KMS-11 (cell line): ENCODE measurements around the gene POU6F2.

Experiments
- H2AFZ ChIP-seq: fragments of 200-600 bp; sonication (generic); 2 replicates; pipeline ENCODE4 v1.6.1; 2016; ENCODE audit warnings: antibody characterized with exemption, mixed run types, low read depth
- H3K27ac ChIP-seq: fragments of 200-600 bp; sonication (generic); 2 replicates; pipeline ENCODE4 v1.6.1; 2016; ENCODE audit warnings: mild to moderate bottlenecking, mixed run types
- H3K27me3 ChIP-seq: fragments of 200-600 bp; sonication (generic); 2 replicates; pipeline ENCODE4 v1.6.1; 2017; ENCODE audit warnings: mild to moderate bottlenecking, low read depth, mixed run types, moderate library complexity; ENCODE audit not compliant: insufficient read depth
- H3K36me3 ChIP-seq: fragments of 200-600 bp; sonication (generic); 2 replicates; pipeline ENCODE4 v1.6.1; 2017; ENCODE audit warnings: mild to moderate bottlenecking, mixed run types; ENCODE audit not compliant: insufficient read depth
- H3K4me1 ChIP-seq: fragments of 200-600 bp; sonication (generic); 2 replicates; pipeline ENCODE4 v1.6.1; 2016; ENCODE audit warnings: mild to moderate bottlenecking, low read depth, mixed run types; ENCODE audit not compliant: poor library complexity, severe bottlenecking
- H3K4me2 ChIP-seq: fragments of 200-600 bp; sonication (generic); 2 replicates; pipeline ENCODE4 v1.7.0; 2016; ENCODE audit warnings: mild to moderate bottlenecking, mixed run types
- H3K4me3 ChIP-seq: fragments of 200-600 bp; sonication (generic); IDR thresholded peaks from 2 replicates; pipeline ENCODE4 v1.6.1; 2017; ENCODE audit warnings: low read depth, low read length, mixed read lengths; ENCODE audit not compliant: insufficient read depth
- H3K79me2 ChIP-seq: fragments of 200-600 bp; sonication (generic); 2 replicates; pipeline ENCODE4 v1.6.1; 2016; ENCODE audit warnings: low read depth, mixed run types; ENCODE audit not compliant: insufficient read depth
- H3K9ac ChIP-seq: fragments of 200-600 bp; sonication (generic); 2 replicates; pipeline ENCODE4 v1.6.1; 2016; ENCODE audit warnings: mild to moderate bottlenecking, mixed run types
- H4K20me1 ChIP-seq: fragments of 200-600 bp; sonication (generic); 2 replicates; pipeline ENCODE4 v1.6.1; 2016; ENCODE audit warnings: mild to moderate bottlenecking, mixed run types; ENCODE audit not compliant: insufficient read depth
- TF ChIP-seq, protein P1 (sequence below): fragments of 200-600 bp; sonication (generic); conservative IDR thresholded peaks from 2 replicates; pipeline ENCODE4 v1.6.1; 2017; ENCODE audit warnings: low read depth, mild to moderate bottlenecking, antibody characterized with exemption, low read length, moderate library complexity, mixed read lengths

POU6F2 gene

DNA sequence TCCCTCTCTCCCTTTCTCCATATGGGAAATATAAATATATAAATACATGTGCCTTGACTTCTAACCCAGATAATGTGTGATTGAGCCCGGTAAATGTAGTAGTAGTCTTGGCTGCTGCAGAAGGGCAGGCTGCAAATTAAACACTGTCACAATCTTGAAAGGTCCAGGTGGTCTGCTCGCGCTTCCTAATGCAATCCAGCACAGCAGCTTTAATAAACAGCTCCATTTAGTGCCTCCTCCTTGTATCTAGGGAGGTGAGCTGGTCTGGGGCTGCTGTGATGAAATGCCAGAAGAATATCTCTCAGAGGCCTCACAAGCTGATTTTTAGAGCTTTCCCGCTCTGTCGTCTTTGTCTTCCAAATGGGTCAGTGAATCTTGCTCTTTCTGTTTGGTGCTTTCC lies 782 bp downstream of the POU6F2 start:
- no peak overlapping the region for H3K4me2 ChIP-seq
- H3K27me3 ChIP-seq, result no peaks in the 10 kb centered on the region
- no peaks in the 10 kb centered on the region for H4K20me1 ChIP-seq
- no peaks in the 10 kb centered on the region for H3K4me1 ChIP-seq
- no peaks in the 10 kb centered on the region for H3K36me3 ChIP-seq
- TF ChIP-seq, protein P1, sequence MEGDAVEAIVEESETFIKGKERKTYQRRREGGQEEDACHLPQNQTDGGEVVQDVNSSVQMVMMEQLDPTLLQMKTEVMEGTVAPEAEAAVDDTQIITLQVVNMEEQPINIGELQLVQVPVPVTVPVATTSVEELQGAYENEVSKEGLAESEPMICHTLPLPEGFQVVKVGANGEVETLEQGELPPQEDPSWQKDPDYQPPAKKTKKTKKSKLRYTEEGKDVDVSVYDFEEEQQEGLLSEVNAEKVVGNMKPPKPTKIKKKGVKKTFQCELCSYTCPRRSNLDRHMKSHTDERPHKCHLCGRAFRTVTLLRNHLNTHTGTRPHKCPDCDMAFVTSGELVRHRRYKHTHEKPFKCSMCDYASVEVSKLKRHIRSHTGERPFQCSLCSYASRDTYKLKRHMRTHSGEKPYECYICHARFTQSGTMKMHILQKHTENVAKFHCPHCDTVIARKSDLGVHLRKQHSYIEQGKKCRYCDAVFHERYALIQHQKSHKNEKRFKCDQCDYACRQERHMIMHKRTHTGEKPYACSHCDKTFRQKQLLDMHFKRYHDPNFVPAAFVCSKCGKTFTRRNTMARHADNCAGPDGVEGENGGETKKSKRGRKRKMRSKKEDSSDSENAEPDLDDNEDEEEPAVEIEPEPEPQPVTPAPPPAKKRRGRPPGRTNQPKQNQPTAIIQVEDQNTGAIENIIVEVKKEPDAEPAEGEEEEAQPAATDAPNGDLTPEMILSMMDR, result no peak
- H3K79me2 ChIP-seq, result no peaks in the 10 kb centered on the region
- no peak overlapping the region for H3K27ac ChIP-seq
- H3K9ac ChIP-seq, result no peak overlapping the region
- H3K4me3 ChIP-seq, result no peak overlapping the region
- no peak overlapping the region for H2AFZ ChIP-seq

- no peak overlapping the region for H3K9ac ChIP-seq
- H3K79me2 ChIP-seq, result no peaks in the 10 kb centered on the region
- H3K27me3 ChIP-seq, result no peaks in the 10 kb centered on the region
- H2AFZ ChIP-seq, result no peak overlapping the region
- TF ChIP-seq, protein P1, result no peak
- H3K4me2 ChIP-seq, result no peak overlapping the region
- H4K20me1 ChIP-seq, result no peaks in the 10 kb centered on the region
- H3K27ac ChIP-seq, result no peak overlapping the region
- no peaks in the 10 kb centered on the region for H3K4me1 ChIP-seq
- H3K36me3 ChIP-seq, result no peaks in the 10 kb centered on the region
- H3K4me3 ChIP-seq, result no peak overlapping the region
Observed at GRCh38 chr7:38992203-38992602, 14.5 kb downstream of the POU6F2 start.

DNA sequence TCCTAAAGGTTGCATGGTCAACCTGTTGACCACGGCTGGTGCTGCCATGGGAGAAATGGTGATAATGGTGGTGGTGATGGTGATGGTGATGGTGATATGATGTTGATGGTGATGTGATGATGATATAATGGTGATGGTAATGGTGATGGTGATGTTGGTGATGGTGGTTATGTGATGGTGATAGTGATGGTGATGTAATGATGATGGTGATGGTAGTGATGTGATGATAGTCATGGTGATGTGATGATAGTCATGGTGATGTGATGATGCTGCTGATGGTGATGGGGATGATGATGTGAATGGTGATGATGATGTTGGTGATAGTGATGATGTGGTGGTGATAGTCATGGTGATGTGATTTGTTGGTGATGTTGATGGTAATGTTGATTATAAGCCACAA lies 23.9 kb downstream of the POU6F2 start:
- Histone ChIP-seq H4K20me1 (no peaks in the 10 kb centered on the region), H3K4me3 (no peak overlapping the region), H3K4me2 (no peak overlapping the region), H3K4me1 (no peaks in the 10 kb centered on the region), H3K79me2 (no peaks in the 10 kb centered on the region), H3K27me3 (no peaks in the 10 kb centered on the region), H3K27ac (no peak overlapping the region), H2AFZ (no peak overlapping the region), H3K9ac (no peak overlapping the region), H3K36me3 (no peaks in the 10 kb centered on the region)
- TF ChIP-seq, protein P1, result no peak

DNA sequence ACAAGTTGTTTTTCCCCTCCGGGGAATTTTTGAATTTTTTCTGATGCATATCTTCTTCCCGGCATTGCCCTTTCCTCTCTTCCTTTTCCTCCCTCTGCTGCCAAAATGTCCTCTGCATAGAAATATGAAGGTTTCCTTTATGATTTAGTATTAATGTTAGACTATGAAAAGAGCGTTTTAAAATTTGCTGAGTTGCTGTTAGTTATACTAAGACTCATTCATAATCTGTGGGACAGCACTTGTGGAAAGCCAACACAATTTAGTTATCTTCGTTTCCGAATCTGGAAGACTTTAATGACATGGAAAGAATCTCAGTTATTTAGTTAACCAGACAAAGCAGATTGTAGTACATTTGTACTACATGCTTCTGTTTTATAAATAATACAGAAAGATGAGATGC lies 25.0 kb downstream of the POU6F2 start:
- Histone ChIP-seq H3K4me1 (no peaks in the 10 kb centered on the region), H4K20me1 (no peaks in the 10 kb centered on the region), H3K36me3 (no peaks in the 10 kb centered on the region), H3K4me2 (no peak overlapping the region), H3K79me2 (no peaks in the 10 kb centered on the region), H3K9ac (no peak overlapping the region), H3K4me3 (no peak overlapping the region), H3K27me3 (no peaks in the 10 kb centered on the region), H2AFZ (no peak overlapping the region), H3K27ac (no peak overlapping the region)
- TF ChIP-seq, protein P1, result no peak
